GM23338 (cell line): ENCODE results near the gene IMPG2. TPM values are rescaled to one million over a fixed set of nuclear protein-coding genes. Genes with fewer than 3 reads are reported as not detected.

Experiments
- ATAC-seq: fragments of 200-7000 bp; cut with Tn5 transposase; 3 replicates; pipeline ENCODE4 v1.9.1; 2020
- DNase-seq: peaks from one replicate; pipeline ENCODE4 v3.0.0-alpha.2; 2015; ENCODE audit warnings: low spot score
- H2AFZ ChIP-seq: fragments of 200-600 bp; sonication (generic); 2 replicates; pipeline ENCODE4 v1.8.0; 2016; ENCODE audit warnings: antibody characterized with exemption, mild to moderate bottlenecking, moderate library complexity
- H3F3A ChIP-seq: fragments of 200-600 bp; sonication (generic); replicated peaks from 2 replicates; pipeline ENCODE4 v1.8.0; 2017; ENCODE audit warnings: antibody characterized with exemption, mixed run types, low read depth
- H3K27ac ChIP-seq: fragments of 200-600 bp; sonication (generic); 2 replicates; pipeline ENCODE4 v1.6.1; 2016; ENCODE audit warnings: low read depth
- H3K27me3 ChIP-seq: fragments of 200-600 bp; sonication (generic); 2 replicates; pipeline ENCODE4 v1.8.0; 2016; ENCODE audit warnings: mild to moderate bottlenecking, mixed run types, moderate library complexity; ENCODE audit not compliant: insufficient read depth
- H3K36me3 ChIP-seq: fragments of 200-600 bp; sonication (generic); 2 replicates; pipeline ENCODE4 v1.8.0; 2016; ENCODE audit warnings: mild to moderate bottlenecking; ENCODE audit not compliant: insufficient read depth
- H3K4me1 ChIP-seq: fragments of 200-600 bp; sonication (generic); 2 replicates; pipeline ENCODE4 v1.8.0; 2016; ENCODE audit warnings: mild to moderate bottlenecking, moderate library complexity; ENCODE audit not compliant: insufficient read depth
- H3K4me2 ChIP-seq: fragments of 200-600 bp; sonication (generic); 2 replicates; pipeline ENCODE4 v1.7.1; 2017; ENCODE audit warnings: mixed run types
- H3K4me3 ChIP-seq: fragments of 200-600 bp; sonication (generic); 2 replicates; pipeline ENCODE4 v1.6.1; 2016; ENCODE audit warnings: mixed run types
- H3K79me2 ChIP-seq: fragments of 200-600 bp; sonication (generic); replicated peaks from 2 replicates; pipeline ENCODE4 v1.8.0; 2017; ENCODE audit warnings: mild to moderate bottlenecking; ENCODE audit not compliant: insufficient read depth
- H3K9me2 ChIP-seq: fragments of 200-600 bp; sonication (generic); 2 replicates; pipeline ENCODE4 v1.8.0; 2017; ENCODE audit not compliant: insufficient read depth
- H4K20me1 ChIP-seq: fragments of 200-600 bp; sonication (generic); replicated peaks from 2 replicates; pipeline ENCODE4 v1.8.0; 2017; ENCODE audit warnings: mild to moderate bottlenecking; ENCODE audit not compliant: insufficient read depth
- H3K27ac Mint-ChIP-seq: 2 replicates; pipeline ENCODE4 v1.8.0; 2020; ENCODE audit warnings: inconsistent platforms, mild to moderate bottlenecking, moderate library complexity, mixed read lengths
- H3K27me3 Mint-ChIP-seq: 3 replicates; pipeline ENCODE4 v1.8.0; 2022; ENCODE audit warnings: low read depth, mild to moderate bottlenecking, moderate library complexity, mixed read lengths, inconsistent platforms; ENCODE audit not compliant: insufficient read depth, poor library complexity
- H3K36me3 Mint-ChIP-seq: 3 replicates; pipeline ENCODE4 v1.8.0; 2021; ENCODE audit warnings: low read depth, mild to moderate bottlenecking, inconsistent platforms, moderate library complexity, mixed read lengths
- H3K4me1 Mint-ChIP-seq: 3 replicates; pipeline ENCODE4 v1.8.0; 2020; ENCODE audit warnings: mild to moderate bottlenecking, inconsistent platforms, mixed read lengths
- H3K4me3 Mint-ChIP-seq: 3 replicates; pipeline ENCODE4 v1.8.0; 2021; ENCODE audit warnings: moderate library complexity, mild to moderate bottlenecking, inconsistent platforms, mixed read lengths
- H3K9me3 Mint-ChIP-seq: 3 replicates; pipeline ENCODE4 v1.8.0; 2020; ENCODE audit warnings: moderate library complexity, mild to moderate bottlenecking, inconsistent platforms, mixed read lengths
- CREB1 ChIP-seq: fragments of 250-450 bp; sonication (Bioruptor Pico); IDR thresholded peaks from 2 replicates; pipeline ENCODE4 v1.5.0; 2020; ENCODE audit warnings: low read depth, mild to moderate bottlenecking, moderate library complexity
- CTCF ChIP-seq, 2 experiments: fragments of 200-600 bp in 1 of 2; sonication (generic) in 1 of 2; conservative IDR thresholded peaks; 2 replicates each; pipeline versions ENCODE4 v1.5.1 to v1.6.1; 2016 to 2017; ENCODE audit warnings: antibody characterized with exemption in 2 of 2, low read depth in 2 of 2, mild to moderate bottlenecking in 2 of 2, moderate library complexity in 1 of 2
- ETS1 ChIP-seq: IDR thresholded peaks from 2 replicates; pipeline ENCODE4 v1.6.1; 2016; ENCODE audit warnings: antibody characterized with exemption
- EZH2 ChIP-seq: fragments of 200-600 bp; sonication (generic); IDR thresholded peaks from one replicate; pipeline ENCODE4 v1.8.0; 2017; ENCODE audit warnings: antibody characterized with exemption, mild to moderate bottlenecking, low read depth; ENCODE audit not compliant: unreplicated experiment
- EZH2phosphoT487 ChIP-seq: fragments of 200-600 bp; sonication (generic); IDR thresholded peaks from one replicate; pipeline ENCODE4 v1.8.1; 2018; ENCODE audit warnings: antibody characterized with exemption; ENCODE audit not compliant: unreplicated experiment
- JUNB ChIP-seq: IDR thresholded peaks from one replicate; pipeline ENCODE4 v1.6.1; 2016; ENCODE audit warnings: antibody characterized with exemption; ENCODE audit not compliant: unreplicated experiment
- NANOG ChIP-seq: IDR thresholded peaks from 2 replicates; pipeline ENCODE4 v1.6.1; 2016; ENCODE audit warnings: antibody characterized with exemption, borderline replicate concordance
- POLR2AphosphoS5 ChIP-seq: IDR thresholded peaks from 2 replicates; pipeline ENCODE4 v1.6.1; 2016; ENCODE audit warnings: antibody characterized with exemption, low read depth
- REST ChIP-seq: IDR thresholded peaks from one replicate; pipeline ENCODE4 v1.6.1; 2018; ENCODE audit warnings: antibody characterized with exemption; ENCODE audit not compliant: unreplicated experiment
- STAT1 ChIP-seq: IDR thresholded peaks from one replicate; pipeline ENCODE4 v1.6.1; 2016; ENCODE audit warnings: antibody characterized with exemption; ENCODE audit not compliant: unreplicated experiment
- ZNF114 ChIP-seq: fragments of 250-450 bp; sonication (Bioruptor Pico); IDR thresholded peaks from 2 replicates; pipeline ENCODE4 v1.5.0; 2020; ENCODE audit warnings: mild to moderate bottlenecking, moderate library complexity
- ZNF331 ChIP-seq: fragments of 250-450 bp; sonication (Bioruptor Pico); IDR thresholded peaks from 2 replicates; pipeline ENCODE4 v1.5.0; 2020; ENCODE audit warnings: low read depth, mild to moderate bottlenecking, moderate library complexity
- ZNF462 ChIP-seq: fragments of 250-450 bp; sonication (Bioruptor Pico); IDR thresholded peaks from 2 replicates; pipeline ENCODE4 v1.5.0; 2020; ENCODE audit warnings: mild to moderate bottlenecking, moderate library complexity
- polyA plus RNA-seq: library from polyadenylated mRNA; unstranded; fragments of >200 nt; fragmentation: Nextera tagmentation; extraction: Ambion mirVana; gene quantifications from 2 replicates; pipeline ENCODE4 v1.2.1, GENCODE V29; 2016
- total RNA-seq: library from RNA; depleted of rRNA; stranded (reverse); fragments of >200 nt; shearing (Covaris generic); gene quantifications from 2 replicates; pipeline ENCODE4 v1.2.3, GENCODE V29; 2014

The IMPG2 gene
- total and polyA plus RNA-seq, 2 experiments from 2014 or later = not detected

GRCh38 chr3:101351829-101352228, 31.5 kb upstream of the IMPG2 start:
- ATAC-seq = no peak
- H3K27ac Mint-ChIP-seq = no peak overlapping the region
- H4K20me1 ChIP-seq = no peaks in the 10 kb centered on the region; the same call in 1 of the 2 replicates

More at GRCh38 chr3:101351829-101352228, 31.5 kb upstream of the IMPG2 start:
- TF ChIP-seq ZNF331 (CRISPR knock-in tag) = no peak
- no peak for TF ChIP-seq REST
- no peak for TF ChIP-seq NANOG
- no peak for TF ChIP-seq EZH2phosphoT487
- no peak for TF ChIP-seq POLR2AphosphoS5
- no peak for TF ChIP-seq CREB1
- no peak for TF ChIP-seq EZH2
- TF ChIP-seq JUNB = no peak
- no peak for TF ChIP-seq ZNF114 (CRISPR knock-in tag)
- TF ChIP-seq CTCF (conservative IDR thresholded peaks at IDR 0.05; ENCODE audit: low read depth in 2 of 2) = no peak
- TF ChIP-seq ZNF462 = no peak
- no peak for TF ChIP-seq STAT1
- no peak for TF ChIP-seq ETS1
- no peak overlapping the region for H3K4me3 ChIP-seq
- H3K9me3 Mint-ChIP-seq = no peaks in the 10 kb centered on the region; the same call in 2 of the 3 replicates
- DNase-seq = no peak
- no peaks in the 10 kb centered on the region; the same call in 2 of the 3 replicates for H3K36me3 Mint-ChIP-seq
- no peaks in the 10 kb centered on the region for H3K79me2 ChIP-seq
- H3K4me1 Mint-ChIP-seq = no peaks in the 10 kb centered on the region
- H3K27me3 ChIP-seq = no peaks in the 10 kb centered on the region
- H3K27me3 Mint-ChIP-seq = peaks cover 2% of the 10 kb centered on the region
- no peak overlapping the region for H3K4me2 ChIP-seq
- H2AFZ ChIP-seq = no peak overlapping the region
- no peak overlapping the region for H3K4me3 Mint-ChIP-seq
- H3K9me2 ChIP-seq = no peaks in the 10 kb centered on the region
- no peaks in the 10 kb centered on the region for H3F3A ChIP-seq
- H3K4me1 ChIP-seq = no peaks in the 10 kb centered on the region
- H3K36me3 ChIP-seq = no peaks in the 10 kb centered on the region
- no peak overlapping the region for H3K27ac ChIP-seq
